ENCODE results near the gene RAP1B. TPM values are rescaled to one million over a fixed set of nuclear protein-coding genes. Genes with fewer than 3 reads are reported as not detected.
A peak's percentile ranks its signal among the peaks of the same experiment; 100 is the strongest.

RAP1B gene
- total and polyA plus RNA-seq, 2 of the 13 experiments (the other 11 are each of a cell fraction or from before 2014, with no cell fraction given): 71.1 to 92.7 TPM

DNA sequence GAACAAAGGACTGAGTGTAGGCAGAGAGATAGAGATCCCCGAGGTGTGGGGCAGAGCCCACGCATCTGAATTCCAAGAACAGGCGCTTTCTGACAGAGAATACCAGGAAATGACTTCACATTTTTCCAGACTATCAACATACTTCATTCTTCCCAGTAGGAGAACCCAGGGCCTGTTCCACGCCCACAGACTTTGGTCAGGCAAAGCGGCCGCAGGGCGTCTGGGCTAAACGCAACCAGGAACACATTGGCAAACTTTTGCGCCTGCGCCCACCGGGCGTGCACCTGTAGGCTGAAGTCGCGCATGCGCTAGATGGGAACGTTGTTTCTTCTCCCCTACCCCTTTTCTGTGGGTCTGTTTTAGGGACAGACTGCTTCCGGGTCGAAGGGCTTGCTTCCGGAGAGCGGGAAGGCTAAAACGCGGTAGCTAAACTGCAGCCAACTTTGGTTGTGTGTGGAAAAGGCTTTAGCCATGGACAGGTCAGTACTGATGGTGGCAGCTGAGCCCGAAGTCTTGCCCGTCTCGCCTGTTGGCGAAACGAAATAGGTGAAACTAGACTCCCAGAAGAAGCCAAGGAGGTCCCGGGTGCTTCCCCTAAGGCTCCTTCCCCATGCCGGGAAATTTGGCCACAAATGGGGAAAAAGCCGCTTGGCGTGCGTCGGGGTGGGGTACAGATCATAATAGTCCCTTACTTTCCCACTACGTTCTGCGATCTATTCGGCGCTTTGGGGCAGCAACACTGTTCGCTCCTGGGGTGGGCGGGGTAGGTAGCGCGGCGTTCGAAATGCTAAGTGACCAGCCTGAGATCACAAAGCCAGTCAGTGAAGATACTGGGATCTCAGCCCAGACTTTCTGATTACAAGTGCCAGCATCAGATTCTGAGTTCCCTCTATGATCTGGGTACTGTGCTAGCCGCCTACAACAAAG is 76.2 kb downstream of the RAP1B start, which contains the start of gene NUP107 (continued):
- TF ChIP-seq, protein P1, sequence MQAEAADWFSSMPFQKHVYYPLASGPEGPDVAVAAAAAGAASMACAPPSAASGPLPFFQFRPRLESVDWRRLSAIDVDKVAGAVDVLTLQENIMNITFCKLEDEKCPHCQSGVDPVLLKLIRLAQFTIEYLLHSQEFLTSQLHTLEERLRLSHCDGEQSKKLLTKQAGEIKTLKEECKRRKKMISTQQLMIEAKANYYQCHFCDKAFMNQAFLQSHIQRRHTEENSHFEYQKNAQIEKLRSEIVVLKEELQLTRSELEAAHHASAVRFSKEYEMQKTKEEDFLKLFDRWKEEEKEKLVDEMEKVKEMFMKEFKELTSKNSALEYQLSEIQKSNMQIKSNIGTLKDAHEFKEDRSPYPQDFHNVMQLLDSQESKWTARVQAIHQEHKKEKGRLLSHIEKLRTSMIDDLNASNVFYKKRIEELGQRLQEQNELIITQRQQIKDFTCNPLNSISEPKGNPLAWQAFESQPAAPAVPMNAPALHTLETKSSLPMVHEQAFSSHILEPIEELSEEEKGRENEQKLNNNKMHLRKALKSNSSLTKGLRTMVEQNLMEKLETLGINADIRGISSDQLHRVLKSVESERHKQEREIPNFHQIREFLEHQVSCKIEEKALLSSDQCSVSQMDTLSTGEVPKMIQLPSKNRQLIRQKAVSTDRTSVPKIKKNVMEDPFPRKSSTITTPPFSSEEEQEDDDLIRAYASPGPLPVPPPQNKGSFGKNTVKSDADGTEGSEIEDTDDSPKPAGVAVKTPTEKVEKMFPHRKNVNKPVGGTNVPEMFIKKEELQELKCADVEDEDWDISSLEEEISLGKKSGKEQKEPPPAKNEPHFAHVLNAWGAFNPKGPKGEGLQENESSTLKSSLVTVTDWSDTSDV (CRISPR knock-in tag; IDR thresholded peaks at IDR 0.05): no peak
- no peak for TF ChIP-seq NKX3-1 (CRISPR knock-in tag; IDR thresholded peaks at IDR 0.05)
- TF ChIP-seq, protein P2, sequence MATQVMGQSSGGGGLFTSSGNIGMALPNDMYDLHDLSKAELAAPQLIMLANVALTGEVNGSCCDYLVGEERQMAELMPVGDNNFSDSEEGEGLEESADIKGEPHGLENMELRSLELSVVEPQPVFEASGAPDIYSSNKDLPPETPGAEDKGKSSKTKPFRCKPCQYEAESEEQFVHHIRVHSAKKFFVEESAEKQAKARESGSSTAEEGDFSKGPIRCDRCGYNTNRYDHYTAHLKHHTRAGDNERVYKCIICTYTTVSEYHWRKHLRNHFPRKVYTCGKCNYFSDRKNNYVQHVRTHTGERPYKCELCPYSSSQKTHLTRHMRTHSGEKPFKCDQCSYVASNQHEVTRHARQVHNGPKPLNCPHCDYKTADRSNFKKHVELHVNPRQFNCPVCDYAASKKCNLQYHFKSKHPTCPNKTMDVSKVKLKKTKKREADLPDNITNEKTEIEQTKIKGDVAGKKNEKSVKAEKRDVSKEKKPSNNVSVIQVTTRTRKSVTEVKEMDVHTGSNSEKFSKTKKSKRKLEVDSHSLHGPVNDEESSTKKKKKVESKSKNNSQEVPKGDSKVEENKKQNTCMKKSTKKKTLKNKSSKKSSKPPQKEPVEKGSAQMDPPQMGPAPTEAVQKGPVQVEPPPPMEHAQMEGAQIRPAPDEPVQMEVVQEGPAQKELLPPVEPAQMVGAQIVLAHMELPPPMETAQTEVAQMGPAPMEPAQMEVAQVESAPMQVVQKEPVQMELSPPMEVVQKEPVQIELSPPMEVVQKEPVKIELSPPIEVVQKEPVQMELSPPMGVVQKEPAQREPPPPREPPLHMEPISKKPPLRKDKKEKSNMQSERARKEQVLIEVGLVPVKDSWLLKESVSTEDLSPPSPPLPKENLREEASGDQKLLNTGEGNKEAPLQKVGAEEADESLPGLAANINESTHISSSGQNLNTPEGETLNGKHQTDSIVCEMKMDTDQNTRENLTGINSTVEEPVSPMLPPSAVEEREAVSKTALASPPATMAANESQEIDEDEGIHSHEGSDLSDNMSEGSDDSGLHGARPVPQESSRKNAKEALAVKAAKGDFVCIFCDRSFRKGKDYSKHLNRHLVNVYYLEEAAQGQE (IDR thresholded peaks at IDR 0.05; ENCODE audit: borderline replicate concordance in 1 of 2, low read depth in 1 of 2, low read length in 2 of 2): peak in 1 of 2 experiments; percentile 32; a peak in 1 of 4 replicates
- TF ChIP-seq ZNF382 (CRISPR knock-in tag; IDR thresholded peaks at IDR 0.05; ENCODE audit: borderline replicate concordance): no peak
- peak; percentile 32; the same call in 1 of the 2 replicates for TF ChIP-seq ZFP90 (CRISPR knock-in tag; IDR thresholded peaks at IDR 0.05; ENCODE audit: borderline replicate concordance)
- TF ChIP-seq, protein P3, sequence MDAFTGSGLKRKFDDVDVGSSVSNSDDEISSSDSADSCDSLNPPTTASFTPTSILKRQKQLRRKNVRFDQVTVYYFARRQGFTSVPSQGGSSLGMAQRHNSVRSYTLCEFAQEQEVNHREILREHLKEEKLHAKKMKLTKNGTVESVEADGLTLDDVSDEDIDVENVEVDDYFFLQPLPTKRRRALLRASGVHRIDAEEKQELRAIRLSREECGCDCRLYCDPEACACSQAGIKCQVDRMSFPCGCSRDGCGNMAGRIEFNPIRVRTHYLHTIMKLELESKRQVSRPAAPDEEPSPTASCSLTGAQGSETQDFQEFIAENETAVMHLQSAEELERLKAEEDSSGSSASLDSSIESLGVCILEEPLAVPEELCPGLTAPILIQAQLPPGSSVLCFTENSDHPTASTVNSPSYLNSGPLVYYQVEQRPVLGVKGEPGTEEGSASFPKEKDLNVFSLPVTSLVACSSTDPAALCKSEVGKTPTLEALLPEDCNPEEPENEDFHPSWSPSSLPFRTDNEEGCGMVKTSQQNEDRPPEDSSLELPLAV (CRISPR knock-in tag; conservative IDR thresholded peaks at IDR 0.05; ENCODE audit: low read depth): no peak
- no peak; the same call in 1 of the 2 replicates for TF ChIP-seq ZNF160 (CRISPR knock-in tag; IDR thresholded peaks at IDR 0.05)
- peak; percentile 85 for TF ChIP-seq ZNF572 (CRISPR knock-in tag; IDR thresholded peaks at IDR 0.05)
- TF ChIP-seq SOX5 (CRISPR knock-in tag; IDR thresholded peaks at IDR 0.05; ENCODE audit: borderline replicate concordance): peak; percentile 66; the same call in 1 of the 2 replicates
- TF ChIP-seq ZNF782 (CRISPR knock-in tag; IDR thresholded peaks at IDR 0.05; ENCODE audit: borderline replicate concordance): no peak
- TF ChIP-seq ZNF530 (CRISPR knock-in tag; IDR thresholded peaks at IDR 0.05; ENCODE audit: low read depth): no peak
- no peak for TF ChIP-seq SNRNP70 (IDR thresholded peaks at IDR 0.05; ENCODE audit: low read depth, low read length)
- TF ChIP-seq U2AF2 (IDR thresholded peaks at IDR 0.05; ENCODE audit: low read depth, low read length): no peak
- TF ChIP-seq ZC3H13 (CRISPR knock-in tag; IDR thresholded peaks at IDR 0.05): no peak
- TF ChIP-seq ZNF547 (CRISPR knock-in tag; IDR thresholded peaks at IDR 0.05): peak; percentile 79; the same call in 1 of the 2 replicates
- TF ChIP-seq, protein P4, sequence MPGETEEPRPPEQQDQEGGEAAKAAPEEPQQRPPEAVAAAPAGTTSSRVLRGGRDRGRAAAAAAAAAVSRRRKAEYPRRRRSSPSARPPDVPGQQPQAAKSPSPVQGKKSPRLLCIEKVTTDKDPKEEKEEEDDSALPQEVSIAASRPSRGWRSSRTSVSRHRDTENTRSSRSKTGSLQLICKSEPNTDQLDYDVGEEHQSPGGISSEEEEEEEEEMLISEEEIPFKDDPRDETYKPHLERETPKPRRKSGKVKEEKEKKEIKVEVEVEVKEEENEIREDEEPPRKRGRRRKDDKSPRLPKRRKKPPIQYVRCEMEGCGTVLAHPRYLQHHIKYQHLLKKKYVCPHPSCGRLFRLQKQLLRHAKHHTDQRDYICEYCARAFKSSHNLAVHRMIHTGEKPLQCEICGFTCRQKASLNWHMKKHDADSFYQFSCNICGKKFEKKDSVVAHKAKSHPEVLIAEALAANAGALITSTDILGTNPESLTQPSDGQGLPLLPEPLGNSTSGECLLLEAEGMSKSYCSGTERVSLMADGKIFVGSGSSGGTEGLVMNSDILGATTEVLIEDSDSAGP (CRISPR knock-in tag; IDR thresholded peaks at IDR 0.05; ENCODE audit: borderline replicate concordance): peak; percentile 94
- TF ChIP-seq NFYC (CRISPR knock-in tag; IDR thresholded peaks at IDR 0.05): peak; percentile 50

All from HepG2 (cell line).